GM19023 (cell line): ENCODE measurements around the gene GPR146.

Source experiments
- ATAC-seq: cut with Tn5 transposase; IDR thresholded peaks from one replicate; pipeline ENCODE4 v1.9.1; 2021; ENCODE audit warnings: mild to moderate bottlenecking, moderate library complexity; ENCODE audit not compliant: unreplicated experiment

GPR146 gene

DNA sequence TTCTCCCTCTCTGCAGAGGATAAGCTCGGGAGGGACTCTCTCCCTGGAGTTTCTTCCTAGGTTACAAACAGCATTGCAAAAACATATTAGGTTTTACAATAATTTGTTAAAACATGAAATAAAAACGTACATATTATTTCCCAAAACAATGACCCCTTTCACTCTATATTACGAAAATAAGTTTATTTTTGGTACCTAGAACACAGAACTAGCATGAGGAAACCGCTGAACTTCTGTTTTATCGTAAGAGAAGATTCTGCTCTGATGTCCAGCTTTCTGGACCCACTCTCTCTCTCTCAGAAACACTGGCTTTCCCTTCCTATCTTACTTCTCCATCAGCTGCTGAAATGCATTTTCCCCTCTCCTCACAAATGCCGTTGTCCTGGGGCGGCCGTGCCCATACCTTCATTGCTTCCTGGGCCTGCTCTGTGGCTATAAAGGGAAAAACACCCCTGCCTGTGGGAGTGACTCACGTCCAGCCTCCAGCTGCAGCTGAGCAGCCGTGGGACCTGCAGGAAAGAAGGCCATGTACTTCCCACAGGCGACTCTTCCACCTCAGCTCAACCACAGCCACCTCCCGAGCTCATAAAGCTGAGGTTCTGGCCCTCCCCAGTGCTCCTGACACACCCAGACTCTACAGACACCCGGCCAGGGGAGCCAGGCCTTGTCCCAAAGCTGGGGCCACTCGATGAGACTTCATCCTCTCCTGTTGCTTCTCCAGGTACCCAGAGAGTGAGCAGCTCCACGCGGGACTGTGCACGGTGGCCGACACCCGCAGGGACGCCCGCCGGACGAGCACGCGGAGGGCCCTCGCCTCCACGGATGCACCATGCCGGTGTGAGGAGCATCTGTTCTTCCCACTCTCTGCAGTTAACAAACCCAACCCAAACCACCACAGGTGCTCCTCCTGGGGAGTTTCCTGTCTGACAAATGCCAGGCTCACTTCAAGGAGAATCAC, 46.6 kb downstream of the GPR146 start:
- ATAC-seq: no peak

DNA sequence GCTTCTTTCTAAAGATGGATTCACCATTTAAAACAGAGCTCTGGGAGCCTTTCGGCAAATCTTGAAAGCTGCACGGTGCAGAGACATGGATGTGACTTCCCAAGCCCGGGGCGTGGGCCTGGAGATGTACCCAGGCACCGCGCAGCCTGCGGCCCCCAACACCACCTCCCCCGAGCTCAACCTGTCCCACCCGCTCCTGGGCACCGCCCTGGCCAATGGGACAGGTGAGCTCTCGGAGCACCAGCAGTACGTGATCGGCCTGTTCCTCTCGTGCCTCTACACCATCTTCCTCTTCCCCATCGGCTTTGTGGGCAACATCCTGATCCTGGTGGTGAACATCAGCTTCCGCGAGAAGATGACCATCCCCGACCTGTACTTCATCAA, 47.3 kb downstream of the GPR146 start:
- ATAC-seq: no peak

DNA sequence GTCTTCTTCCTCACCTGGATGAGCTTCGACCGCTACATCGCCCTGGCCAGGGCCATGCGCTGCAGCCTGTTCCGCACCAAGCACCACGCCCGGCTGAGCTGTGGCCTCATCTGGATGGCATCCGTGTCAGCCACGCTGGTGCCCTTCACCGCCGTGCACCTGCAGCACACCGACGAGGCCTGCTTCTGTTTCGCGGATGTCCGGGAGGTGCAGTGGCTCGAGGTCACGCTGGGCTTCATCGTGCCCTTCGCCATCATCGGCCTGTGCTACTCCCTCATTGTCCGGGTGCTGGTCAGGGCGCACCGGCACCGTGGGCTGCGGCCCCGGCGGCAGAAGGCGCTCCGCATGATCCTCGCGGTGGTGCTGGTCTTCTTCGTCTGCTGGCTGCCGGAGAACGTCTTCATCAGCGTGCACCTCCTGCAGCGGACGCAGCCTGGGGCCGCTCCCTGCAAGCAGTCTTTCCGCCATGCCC, 47.9 kb downstream of the GPR146 start:
- no peak for ATAC-seq

DNA sequence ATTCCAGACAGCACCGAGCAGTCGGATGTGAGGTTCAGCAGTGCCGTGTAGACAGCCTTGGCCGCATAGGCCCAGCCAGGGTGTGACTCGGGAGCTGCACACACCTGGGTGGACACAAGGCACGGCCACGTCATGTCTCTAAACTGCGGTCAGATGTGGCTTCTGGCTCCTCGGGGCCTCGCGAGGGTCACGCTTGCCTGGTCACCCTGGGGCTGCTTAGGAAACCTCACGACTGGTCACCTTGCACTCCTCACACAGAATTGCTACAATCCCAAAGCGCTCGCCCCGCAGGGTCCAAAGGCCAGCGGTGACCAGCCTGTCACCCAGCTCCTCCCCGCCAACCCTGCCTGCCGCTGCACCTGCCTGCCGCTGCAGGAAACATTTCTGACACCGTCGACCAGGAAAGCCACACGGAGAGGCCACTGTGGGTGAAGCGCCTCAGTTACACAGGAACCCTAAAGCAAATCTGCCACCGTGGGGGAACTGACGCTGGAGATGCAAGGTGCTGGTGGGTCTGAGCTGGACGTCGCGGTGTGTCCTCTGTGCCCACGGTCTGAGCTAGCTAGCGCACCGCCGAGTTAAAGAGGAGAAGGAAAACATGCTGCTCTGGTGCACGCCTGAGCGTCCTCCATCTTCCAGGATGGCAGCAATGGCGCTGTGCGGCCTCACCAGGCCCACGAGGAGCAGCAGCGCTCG, 48.6 kb downstream of the GPR146 start:
- ATAC-seq: no peak

DNA sequence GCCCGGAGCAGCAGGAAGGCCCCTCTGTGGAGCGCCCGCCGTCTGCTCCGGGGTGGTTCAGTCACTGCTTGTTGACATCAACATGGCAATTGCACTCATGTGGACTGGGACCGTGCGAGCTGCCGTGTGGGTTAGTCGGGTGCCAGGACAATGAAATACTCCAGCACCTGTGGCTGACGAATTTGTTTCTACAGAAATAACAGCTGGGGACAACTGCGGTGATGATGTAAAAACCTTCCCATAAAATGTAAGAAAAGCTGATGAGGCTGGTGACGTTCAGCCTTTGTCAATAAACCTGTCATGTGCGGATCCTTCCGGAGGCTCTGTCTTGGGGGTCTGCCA, 49.1 kb downstream of the GPR146 start:
- ATAC-seq: no peak

DNA sequence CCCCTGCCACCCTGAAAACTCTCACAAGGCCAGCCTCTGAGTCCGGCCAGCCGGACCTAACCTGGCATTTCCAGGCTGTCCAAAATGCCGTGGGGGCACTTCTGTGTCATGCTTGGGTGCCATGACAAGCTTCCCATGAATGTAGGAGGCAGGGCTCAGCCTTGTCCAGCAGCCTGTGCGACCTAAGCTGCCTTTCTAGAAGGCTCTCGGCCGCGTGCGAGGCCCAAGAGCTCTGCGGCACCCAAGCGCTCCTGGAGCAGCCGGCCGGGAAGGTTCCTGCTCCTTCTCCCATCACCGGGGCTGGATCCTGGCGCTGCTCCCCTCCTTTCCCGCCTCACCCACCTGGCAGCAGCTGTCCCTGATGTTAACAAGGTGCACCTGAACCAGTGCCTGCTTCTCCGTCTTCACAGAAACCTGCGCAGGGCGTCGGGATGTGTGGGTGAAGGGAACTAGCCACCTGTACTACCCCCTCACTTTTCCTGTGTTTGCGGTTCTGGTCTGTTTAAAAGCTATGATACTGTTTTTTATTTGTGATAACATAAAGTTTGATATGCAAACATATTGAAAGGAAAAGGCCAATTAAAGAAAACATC, 49.7 kb downstream of the GPR146 start:
- ATAC-seq: no peak

DNA sequence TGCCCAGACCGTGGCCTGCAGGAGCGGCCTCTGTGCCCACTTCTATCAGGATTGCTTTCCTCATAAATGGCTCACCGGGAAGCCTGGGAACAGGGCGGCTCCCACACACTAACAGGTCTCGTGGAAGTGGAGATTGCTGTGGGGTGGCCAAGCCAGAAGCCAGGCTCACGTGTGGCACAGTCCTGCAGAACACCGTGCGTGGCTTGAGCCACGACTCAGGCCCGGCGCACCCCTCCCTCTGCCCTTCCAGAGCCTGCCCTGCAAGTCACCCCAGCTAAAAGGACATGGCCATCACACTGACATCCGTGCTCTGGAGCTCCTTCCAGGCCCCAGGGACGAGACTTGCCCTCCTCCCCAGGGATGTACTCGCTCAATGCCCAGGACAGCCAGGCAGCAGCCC, 50.5 kb downstream of the GPR146 start:
- ATAC-seq: no peak

DNA sequence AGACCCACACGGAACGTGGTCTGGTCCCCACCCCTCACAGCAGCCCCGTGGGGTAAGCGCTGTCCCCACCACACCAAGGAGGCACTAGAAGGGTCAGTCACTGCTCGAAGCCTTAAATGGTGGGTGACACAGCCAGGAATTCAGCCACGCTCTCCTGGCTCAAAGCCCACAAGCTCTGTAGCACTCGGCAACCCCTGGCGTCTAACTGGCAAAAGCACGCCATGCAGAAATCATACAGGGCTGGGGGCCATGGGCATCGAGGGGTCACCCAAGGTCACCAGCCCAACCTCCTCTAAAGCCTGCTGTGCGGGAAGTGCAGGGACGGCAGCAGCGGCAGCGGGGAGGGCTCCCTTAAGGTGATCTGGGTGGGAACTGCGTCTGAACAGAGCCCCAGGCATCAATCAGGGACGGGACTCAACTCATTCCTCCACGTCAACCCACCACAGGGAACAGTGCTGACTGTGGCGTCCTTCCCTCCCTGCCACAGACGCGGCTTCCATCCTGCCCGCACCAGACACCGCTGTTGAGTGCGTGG, 51.3 kb downstream of the GPR146 start:
- ATAC-seq: no peak

DNA sequence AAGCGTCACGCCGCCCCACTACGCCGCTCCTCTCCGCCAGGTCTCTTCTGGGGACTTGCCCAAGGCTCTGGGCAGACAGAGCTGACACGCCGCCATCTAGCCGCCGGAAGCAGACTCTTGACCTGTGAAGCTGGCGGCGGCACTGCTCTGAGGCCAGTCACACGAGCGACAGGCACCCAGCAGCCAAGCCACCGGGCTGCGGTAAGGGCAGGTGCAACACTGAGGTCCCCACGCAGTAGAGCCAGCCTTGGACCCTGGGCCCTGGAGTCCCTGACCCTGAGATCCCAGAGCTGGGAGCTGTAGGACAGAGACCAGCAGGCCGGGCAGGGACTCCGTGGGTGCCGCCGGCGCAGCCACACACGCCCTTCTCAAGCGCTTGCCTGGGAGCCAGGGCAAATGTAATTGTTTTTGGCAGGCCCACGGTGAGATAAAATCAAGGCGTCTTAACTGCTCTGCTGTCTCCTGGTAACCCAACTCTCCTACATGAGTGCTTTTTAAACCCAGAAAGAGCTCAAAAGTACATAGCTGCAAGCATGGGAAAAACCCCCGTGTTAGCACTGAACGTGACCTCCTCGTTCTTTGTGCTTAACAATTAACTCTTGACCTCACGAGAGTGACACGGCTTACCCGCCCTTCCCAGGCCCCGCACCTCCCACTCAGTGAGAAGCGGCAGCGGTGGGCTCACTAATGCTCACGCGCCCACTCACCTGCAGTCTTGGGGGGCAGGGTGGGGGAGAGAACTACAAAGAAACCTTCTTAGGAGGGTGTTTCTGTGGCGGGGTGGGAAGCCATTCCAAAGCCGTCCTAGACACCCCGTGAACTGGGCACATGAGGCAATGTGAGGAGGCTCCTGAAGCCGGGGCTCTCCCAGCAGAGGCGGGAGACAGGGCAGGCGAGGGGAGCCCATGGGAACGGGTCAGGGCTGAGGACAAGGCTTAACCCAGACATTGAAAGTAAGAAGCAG, 52.1 kb downstream of the GPR146 start:
- ATAC-seq: no peak

DNA sequence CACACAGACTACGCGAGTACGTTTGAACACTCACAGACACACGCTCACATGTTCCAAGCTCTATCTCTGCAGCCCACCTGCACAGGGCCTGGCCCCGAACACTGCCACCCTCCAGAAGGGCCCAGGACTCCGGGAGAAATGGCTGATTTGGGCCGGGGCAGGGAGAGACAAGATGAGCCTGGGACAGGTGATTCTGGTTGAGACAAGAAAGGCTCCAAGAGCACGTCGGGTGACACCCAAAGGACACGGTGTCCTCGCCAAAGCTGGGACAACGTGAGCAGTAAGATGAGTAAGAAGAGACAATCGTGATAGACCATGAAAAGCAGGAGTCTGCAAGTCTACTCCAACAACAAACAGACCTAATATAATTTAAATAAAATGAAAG, 52.8 kb downstream of the GPR146 start:
- ATAC-seq: no peak

DNA sequence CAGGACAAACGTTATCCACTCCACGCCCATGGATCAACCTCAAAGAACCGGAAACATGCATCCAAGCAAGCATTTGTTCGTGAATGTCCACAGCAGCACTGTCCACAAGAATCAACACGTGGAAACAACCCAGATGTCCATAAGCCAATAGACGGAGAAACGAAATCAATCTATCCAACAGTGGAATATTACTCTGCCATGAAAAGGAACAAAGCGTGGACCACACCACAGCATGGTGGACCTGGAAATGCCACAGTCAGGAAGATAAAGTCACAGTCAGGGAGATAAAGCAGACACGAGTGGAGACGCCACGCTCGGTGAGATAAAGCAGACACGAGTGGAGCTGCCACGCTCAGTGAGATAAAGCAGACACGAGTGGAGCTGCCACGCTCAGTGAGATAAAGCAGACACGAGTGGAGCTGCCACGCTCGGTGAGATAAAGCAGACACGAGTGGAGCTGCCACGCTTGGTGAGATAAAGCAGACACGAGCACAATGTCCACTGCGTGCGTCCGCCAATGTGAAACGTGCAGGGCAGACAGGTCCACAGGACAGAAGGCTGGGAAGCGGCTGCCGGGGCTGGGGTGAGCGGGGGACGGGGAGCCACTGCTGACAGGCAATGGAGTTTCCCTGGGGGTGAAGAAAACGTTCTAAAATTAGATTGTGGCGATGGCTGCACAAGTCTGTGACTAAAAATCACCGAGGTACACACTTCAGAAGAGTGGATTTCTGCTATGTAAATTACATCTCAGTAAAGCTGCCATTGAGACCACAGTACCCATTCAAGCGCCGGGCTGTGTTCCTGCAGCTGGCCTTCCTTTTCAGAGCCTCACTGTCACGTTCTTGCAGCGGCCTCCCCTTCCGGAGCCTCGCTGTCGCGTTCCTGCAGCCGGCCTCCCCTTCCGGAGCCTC, 54.2 kb downstream of the GPR146 start:
- no peak for ATAC-seq

DNA sequence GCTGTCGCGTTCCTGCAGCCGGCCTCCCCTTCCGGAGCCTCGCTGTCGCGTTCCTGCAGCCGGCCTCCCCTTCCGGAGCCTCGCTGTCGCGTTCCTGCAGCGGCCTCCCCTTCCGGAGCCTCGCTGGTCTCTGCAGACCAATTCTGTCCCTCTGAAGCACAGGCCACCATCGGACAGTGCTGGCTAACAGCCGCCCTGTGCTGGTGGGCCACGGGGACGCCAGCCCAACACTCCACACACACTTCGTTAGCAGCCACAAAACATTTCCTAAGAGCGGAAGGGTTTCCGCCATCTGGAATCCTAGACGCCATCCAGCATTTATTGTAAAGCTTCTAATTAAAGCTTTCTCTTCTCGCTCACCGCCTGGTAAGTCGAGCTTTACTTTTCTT, 54.8 kb downstream of the GPR146 start:
- no peak for ATAC-seq

DNA sequence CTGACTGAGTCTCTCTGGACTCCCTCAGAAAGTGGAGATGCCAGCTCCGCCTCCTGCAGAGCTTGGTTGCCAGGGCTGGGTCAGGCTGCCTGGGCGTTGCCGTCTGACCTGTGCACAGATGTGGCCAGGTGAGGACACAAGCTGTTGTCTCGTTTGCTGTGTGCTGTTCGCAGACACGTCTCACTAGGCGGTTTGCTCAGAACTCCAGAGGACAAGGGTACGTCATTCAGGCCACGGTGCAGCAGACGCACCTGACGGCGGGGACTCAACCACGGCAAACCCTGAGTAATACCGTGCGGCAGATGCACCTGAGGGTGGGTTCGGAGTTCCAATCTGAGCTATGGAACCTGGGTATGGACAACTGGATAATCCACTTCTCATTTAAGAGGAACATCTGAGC, 55.3 kb downstream of the GPR146 start:
- ATAC-seq: no peak

DNA sequence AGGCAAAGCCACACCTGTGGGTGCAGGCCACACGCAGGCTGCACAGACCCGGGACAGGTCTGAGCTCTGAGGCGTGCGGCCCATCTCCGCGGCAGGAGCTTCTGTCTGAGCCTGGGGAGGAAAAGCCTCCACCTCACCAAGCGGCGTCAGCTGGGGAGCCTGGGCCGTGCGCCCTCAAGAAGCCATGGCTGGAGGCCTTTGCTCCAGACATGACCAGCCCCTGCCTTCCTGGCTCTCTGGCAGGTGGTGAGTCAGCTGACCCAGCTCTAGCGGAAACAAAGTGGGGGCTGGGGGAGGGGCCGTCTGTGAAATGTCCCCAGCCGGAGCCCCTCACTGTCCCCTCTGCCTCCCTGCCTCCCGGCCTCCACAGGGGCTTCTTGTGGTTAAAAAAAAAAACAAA, 56.0 kb downstream of the GPR146 start:
- ATAC-seq: no peak

DNA sequence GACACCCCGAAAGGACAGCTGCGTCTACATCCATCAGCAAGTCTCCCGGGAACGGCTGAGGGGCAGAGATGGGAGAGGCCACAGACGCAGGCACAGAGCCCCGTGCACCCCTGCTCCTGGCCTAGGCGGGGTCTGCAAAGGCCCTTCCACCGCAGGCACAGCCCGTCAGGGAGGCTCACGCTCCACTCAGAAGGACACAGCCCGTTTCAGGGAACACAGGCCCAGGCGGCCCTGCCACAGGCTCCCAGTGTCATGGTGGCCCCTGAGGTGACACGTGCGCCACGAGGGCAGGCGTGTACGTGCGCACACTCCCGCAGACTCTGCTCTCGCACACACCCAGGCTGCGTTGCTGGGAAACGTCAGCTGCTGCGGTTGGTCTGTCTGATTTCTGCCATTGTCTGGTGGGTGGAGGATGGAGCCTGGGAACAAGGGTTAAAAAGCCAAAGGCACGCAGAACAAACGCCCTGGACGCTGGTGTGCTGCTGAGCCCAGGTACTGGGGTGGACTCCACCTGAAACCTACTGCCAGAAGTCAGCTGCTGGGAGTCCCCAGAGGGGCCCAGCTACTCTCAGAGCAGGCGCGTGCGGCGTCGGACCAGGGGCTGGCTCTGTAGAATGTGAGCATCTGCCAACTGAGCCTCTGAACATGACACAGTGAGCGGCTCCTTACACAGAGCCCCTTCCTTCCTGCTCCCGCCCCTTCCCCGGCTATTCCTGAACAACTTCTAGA, 56.7 kb downstream of the GPR146 start:
- no peak for ATAC-seq

DNA sequence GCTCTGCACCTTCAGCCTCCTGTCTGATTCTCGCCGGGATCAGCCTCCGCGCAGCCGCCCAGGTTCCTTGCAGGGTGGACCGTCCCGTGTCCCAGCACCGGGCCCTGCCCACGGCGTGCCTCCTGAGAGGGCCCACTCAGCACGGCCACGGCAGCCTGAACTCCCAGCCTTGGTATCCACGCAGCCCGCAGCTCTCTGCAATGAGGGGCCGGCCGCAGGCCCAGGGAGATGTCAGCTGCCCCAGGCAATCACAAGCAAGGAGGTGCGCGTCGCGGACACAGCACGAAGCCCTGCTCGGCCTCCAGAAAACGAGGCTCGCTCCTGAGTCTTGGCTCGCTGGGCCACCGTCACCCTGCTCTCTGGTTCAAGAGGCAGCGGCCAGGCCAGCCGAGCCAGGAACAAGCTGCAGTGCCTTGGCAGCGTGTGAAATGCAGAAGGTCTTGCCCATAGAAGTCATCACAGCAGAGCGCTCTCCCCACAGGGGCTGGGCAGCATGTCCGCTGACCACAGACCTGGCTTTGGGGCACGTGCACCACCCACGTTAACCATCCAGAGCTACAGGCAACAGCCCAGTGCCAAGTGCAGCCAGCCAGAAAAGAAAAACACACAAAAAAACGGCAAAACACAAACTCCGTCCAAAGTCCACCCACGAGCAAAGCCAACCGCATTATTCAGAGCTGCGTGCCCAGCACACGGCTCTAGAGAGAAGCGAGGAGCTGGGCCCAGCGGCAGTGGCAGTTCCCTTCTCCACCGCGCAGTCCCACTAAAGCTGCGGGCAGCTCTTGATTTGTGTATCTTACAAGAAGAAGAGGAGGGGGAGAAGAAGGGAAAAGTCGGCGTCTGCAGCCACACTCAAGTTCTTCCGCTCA, 57.5 kb downstream of the GPR146 start:
- no peak for ATAC-seq

DNA sequence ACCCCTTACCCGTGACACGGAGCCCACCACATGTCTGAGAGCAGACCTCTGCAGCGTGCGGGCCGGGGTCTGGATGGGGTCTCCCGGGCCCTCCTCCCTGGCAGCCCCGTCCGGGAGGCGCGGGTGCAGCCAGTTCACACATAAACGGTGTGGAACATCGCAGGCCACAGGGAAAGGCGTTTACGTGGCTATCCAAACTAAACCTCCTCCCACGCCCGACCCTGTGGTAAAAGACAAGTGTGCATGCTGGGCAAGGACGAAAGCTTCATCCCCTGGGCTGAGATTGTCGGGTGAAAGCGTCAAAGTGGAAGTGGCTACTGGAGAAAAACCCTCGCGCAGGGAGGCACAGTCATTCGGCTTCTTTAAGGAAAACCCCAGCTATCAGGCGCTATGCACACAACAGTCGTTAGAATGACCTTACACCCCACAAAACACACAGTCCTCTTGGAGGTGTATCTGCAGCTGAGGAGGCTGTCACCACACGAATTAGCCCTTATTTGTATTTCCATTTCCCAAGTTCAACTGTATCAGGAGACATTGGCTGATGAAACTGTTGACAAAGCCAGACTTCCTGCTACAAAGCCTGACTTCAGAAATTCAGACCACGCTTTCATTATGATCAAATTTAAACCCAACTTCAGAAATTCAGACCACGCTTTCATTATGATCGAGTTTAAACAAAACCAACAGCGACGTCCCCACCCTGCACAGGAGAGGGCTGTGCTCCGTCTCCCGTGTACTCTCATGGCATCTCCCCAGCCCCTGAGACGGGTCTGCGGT, 58.9 kb downstream of the GPR146 start:
- peak; percentile 53 for ATAC-seq
